GM12878 (cell line): Measurements from ENCODE around the gene SSC4D. TPM values are rescaled to one million over a fixed set of nuclear protein-coding genes. Genes with fewer than 3 reads are reported as not detected.

ENCODE experiments used
- ATAC-seq: fragments of 200-7000 bp; cut with Tn5 transposase; 3 replicates; pipeline ENCODE4 v1.9.1; 2020; ENCODE audit warnings: mild to moderate bottlenecking, moderate library complexity
- BruUV-seq: library from RNA; stranded (reverse); fragments of 400-500 nt; replicated peaks from 2 replicates; lab custom pipeline; 2021; lab: Mats Ljungman, UMichigan
- CTCF ChIA-PET: fragments of 300-600 bp; sonication (Branson Sonifier 250); formaldehyde crosslinking; extraction: SDS; loops from one replicate; lab custom pipeline; 2021; ENCODE audit warnings: inconsistent platforms; lab: Yijun Ruan, JAX
- POLR2A ChIA-PET: fragments of 350-600 bp; formaldehyde crosslinking; extraction: SDS; loops from one replicate; lab custom pipeline; 2021; ENCODE audit warnings: inconsistent platforms; lab: Charles Lee
- RAD21 ChIA-PET: fragments of 300-600 bp; sonication (Branson Sonifier 250); formaldehyde crosslinking; loops from one replicate; lab custom pipeline; 2023; ENCODE audit warnings: antibody characterized with exemption; ENCODE audit not compliant: unreplicated experiment; lab: Charles Lee
- SMC1A ChIA-PET: fragments of 300-600 bp; sonication (Branson Sonifier 250); formaldehyde crosslinking; loops from one replicate; lab custom pipeline; 2023; ENCODE audit not compliant: unreplicated experiment, uncharacterized antibody; lab: Charles Lee
- DNase-seq: peaks from one replicate; pipeline ENCODE4 v3.0.0-alpha.2; 2011; ENCODE audit warnings: low read depth, low spot score
- FAIRE-seq: peaks from 3 replicates; lab custom pipeline; 2011; peaks lifted over from hg19 to GRCh38; lab: Jason Lieb, UNC
- H2AFZ ChIP-seq: 2 replicates; pipeline ENCODE4 v1.6.0; 2011; ENCODE audit warnings: low read depth, low read length, control low read depth; ENCODE audit not compliant: control insufficient read depth
- H3K27ac ChIP-seq: 2 replicates; pipeline ENCODE4 v1.5.1; 2011; ENCODE audit warnings: control low read depth; ENCODE audit not compliant: control insufficient read depth, insufficient read depth
- H3K27me3 ChIP-seq, 2 experiments: replicated peaks in 1 of 2; 2 replicates each; pipeline versions ENCODE4 v1.6.0 to v1.6.1; 2011; ENCODE audit warnings: low read length in 1 of 2; ENCODE audit not compliant: control insufficient read depth in 2 of 2, insufficient read depth in 2 of 2
- H3K36me3 ChIP-seq, 2 experiments: 2 replicates each; pipeline ENCODE4 v1.5.1; 2011; ENCODE audit warnings: low read length in 1 of 2; ENCODE audit not compliant: control insufficient read depth in 2 of 2, insufficient read depth in 2 of 2
- H3K4me1 ChIP-seq: 2 replicates; pipeline ENCODE4 v1.6.1; 2011; ENCODE audit warnings: mild to moderate bottlenecking, low read length, moderate library complexity, mixed read lengths; ENCODE audit not compliant: control insufficient read depth, insufficient read depth
- H3K4me2 ChIP-seq: 2 replicates; pipeline ENCODE4 v1.6.0; 2011; ENCODE audit warnings: control low read depth; ENCODE audit not compliant: control insufficient read depth, insufficient read depth
- H3K4me3 ChIP-seq: fragments of 200-600 bp; sonication (generic); 2 replicates; pipeline ENCODE4 v1.5.1; 2016
- H3K79me2 ChIP-seq: 2 replicates; pipeline ENCODE4 v1.6.0; 2011; ENCODE audit warnings: low read length; ENCODE audit not compliant: control insufficient read depth, insufficient read depth
- H3K9ac ChIP-seq: 2 replicates; pipeline ENCODE4 v1.8.0; 2011; ENCODE audit warnings: low read length, control low read depth, mixed read lengths; ENCODE audit not compliant: control insufficient read depth, insufficient read depth
- H3K9me3 ChIP-seq: replicated peaks from 3 replicates; pipeline ENCODE4 v1.5.1; 2011; ENCODE audit warnings: mild to moderate bottlenecking, low read length; ENCODE audit not compliant: control insufficient read depth, insufficient read depth
- H4K20me1 ChIP-seq: 2 replicates; pipeline ENCODE4 v1.6.0; 2011; ENCODE audit not compliant: control insufficient read depth, insufficient read depth
- FOXM1 ChIP-seq: IDR thresholded peaks from 2 replicates; pipeline ENCODE4 v1.6.1; 2012; ENCODE audit warnings: low read depth, mild to moderate bottlenecking, inconsistent platforms, low read length, moderate library complexity
- MYB ChIP-seq: fragments of 150-350 bp; IDR thresholded peaks from 2 replicates; pipeline ENCODE4 v1.6.1; 2014; ENCODE audit warnings: mild to moderate bottlenecking, low read depth, low read length, borderline replicate concordance
- NFYB ChIP-seq: IDR thresholded peaks from 2 replicates; pipeline ENCODE4 v1.6.1; 2011; ENCODE audit warnings: low read depth, mild to moderate bottlenecking, low read length, improper control_type of control experiment, moderate library complexity; ENCODE audit not compliant: insufficient read depth
- POLR2A ChIP-seq: IDR thresholded peaks from 2 replicates; pipeline ENCODE4 v1.6.1; 2011; ENCODE audit warnings: low read depth, mild to moderate bottlenecking, low read length
- POLR2AphosphoS2 ChIP-seq: IDR thresholded peaks from 2 replicates; pipeline ENCODE4 v1.6.1; 2011; ENCODE audit warnings: low read depth, mild to moderate bottlenecking, low read length, improper control_type of control experiment, moderate library complexity
- RBBP5 ChIP-seq: fragments of 200-600 bp; sonication (generic); conservative IDR thresholded peaks from 2 replicates; pipeline ENCODE4 v1.6.1; 2016
- TBL1XR1 ChIP-seq: IDR thresholded peaks from 2 replicates; pipeline ENCODE4 v1.6.1; 2012; ENCODE audit warnings: low read depth, low read length, improper control_type of control experiment
- WGBS: methylation state at CpG from one replicate; pipeline ENCODE4 v1.1.6; 2016; ENCODE audit warnings: low lambda C conversion rate; ENCODE audit not compliant: insufficient replicate concordance, insufficient coverage; ENCODE audit errors: missing lambda C conversion rate; 5-methylcytosine and 5-hydroxymethylcytosine counted together
- in situ Hi-C: fragments of 300-500 bp; cut with MboI; formaldehyde crosslinking; loops from 9 replicates; pipeline ENCODE4 v1.14.3; 2018; ENCODE audit warnings: mixed read lengths
- intact Hi-C: fragments of 100-400 bp; cut with micrococcal nuclease; formaldehyde crosslinking; loops from one replicate; pipeline ENCODE4 v1.14.2; 2022; ENCODE audit not compliant: unreplicated experiment
- polyA plus RNA-seq, 11 experiments: library from polyadenylated mRNA; depleted of rRNA in 4 of 11; unstranded in 6 of 11; stranded (reverse) in 5 of 11; fragments of >200 nt; fragmentation: Nextera tagmentation in 4 of 11; fragmentation: Illumina TruSeq in 1 of 11; extraction: Ambion mirVana in 4 of 11; extraction: Trizol in 1 of 11; gene quantifications; 1 replicate in 1 of 11; 2 replicates in 10 of 11; pipeline versions ENCODE4 v1.2.1 to v1.2.3, GENCODE V29; 2011 to 2016; ENCODE audit warnings: inconsistent platforms in 2 of 11, missing spikeins in 2 of 11, low read depth in 1 of 11
- total RNA-seq, 4 experiments: library from RNA; depleted of rRNA in 3 of 4; stranded (reverse); fragments of >200 nt in 3 of 4; fragmentation: Illumina TruSeq in 1 of 4; extraction: Trizol in 1 of 4; gene quantifications; 2 replicates each; pipeline versions ENCODE4 v1.2.1 to v1.2.3, GENCODE V29; 2013 to 2021
- TF ChIP-seq, protein P1 (sequence below): fragments of 450-650 bp; IDR thresholded peaks from 2 replicates; pipeline ENCODE4 v1.6.1; 2017; ENCODE audit warnings: mild to moderate bottlenecking, moderate library complexity
- TF ChIP-seq, protein P2 (sequence below): fragments of 450-650 bp; conservative IDR thresholded peaks from 2 replicates; pipeline ENCODE4 v1.6.1; 2017; ENCODE audit warnings: mild to moderate bottlenecking, moderate library complexity
- TF ChIP-seq, protein P3 (sequence below): fragments of 450-650 bp; IDR thresholded peaks from 2 replicates; pipeline ENCODE4 v1.6.1; 2016; ENCODE audit warnings: mild to moderate bottlenecking

Gene SSC4D
- total and polyA plus RNA-seq, 10 of the 15 experiments (the other 5 are each of a cell fraction or from before 2014, with no cell fraction given), result 0.08 to 0.79 (median 0.25) TPM; not detected in 1

DNA sequence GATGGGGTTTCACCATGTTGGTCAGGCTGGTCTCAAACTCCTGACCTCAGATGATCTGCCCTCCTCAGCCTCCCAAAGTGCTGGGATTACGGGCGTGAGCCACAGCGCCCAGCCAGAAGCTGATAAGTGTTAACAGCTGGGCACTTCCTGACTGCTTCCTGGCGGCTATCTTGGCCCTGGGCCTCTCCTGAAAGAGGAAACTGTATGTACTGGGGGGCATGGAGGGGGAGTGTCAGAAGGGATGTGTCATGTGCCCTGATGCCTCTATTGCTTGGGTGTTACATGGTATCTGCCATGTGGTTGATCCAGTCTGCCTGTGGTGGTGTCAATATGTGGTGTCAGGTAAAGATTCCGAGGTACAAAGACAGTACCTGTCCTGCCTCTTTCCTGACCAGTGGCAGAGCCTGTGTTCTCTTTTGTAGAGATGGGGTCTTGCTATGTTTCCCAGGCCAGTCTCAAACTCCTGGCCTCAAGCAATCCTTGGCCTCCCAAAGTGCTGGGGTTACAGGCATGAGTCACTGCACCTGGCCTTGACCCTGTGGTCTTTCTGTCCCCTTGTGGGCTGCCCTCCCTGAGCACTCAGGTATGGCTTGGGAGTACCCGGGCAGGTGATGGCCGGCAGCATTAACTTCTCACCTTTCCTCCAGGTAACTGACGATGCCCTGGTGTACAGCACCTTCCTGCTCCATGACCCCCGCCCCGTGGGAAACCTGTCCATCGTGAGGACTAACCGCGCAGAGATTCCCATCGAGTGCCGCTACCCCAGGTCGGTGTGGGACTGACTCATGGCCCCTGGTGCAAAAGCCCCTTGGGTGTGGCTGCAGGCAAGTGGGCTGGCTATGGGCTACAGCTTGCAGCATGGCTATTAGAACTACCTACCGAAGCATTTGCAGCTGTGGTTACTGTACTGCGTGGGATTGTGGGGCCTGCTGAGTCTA, 19.6 kb upstream of the SSC4D start:
- no TSS peak for BruUV-seq
- no peak for FAIRE-seq
- intact Hi-C loops, result no loop called here

More for the DNA sequence above, 19.6 kb upstream of the SSC4D start:
- DNase-seq, result no peak
- H3K9me3 ChIP-seq, result no peaks in the 10 kb centered on the region
- ChIA-PET CTCF (interaction anchor here (0.6 kb wide), 1 partner anchor 156 kb away, joined by 3 read pairs; no protein-coding TSS in a partner anchor), POLR2A (no interaction called here), SMC1A (no interaction called here), RAD21 (no interaction called here)
- H3K4me3 ChIP-seq, result no peak overlapping the region
- H3K9ac ChIP-seq, result no peak overlapping the region
- WGBS, result 77% methylated on average over 18 of the region's 18 CpGs
- H3K36me3 ChIP-seq, result no peaks in the 10 kb centered on the region
- in situ Hi-C loops, result no loop called here
- H3K27me3 ChIP-seq, result no peaks in the 10 kb centered on the region
- TF ChIP-seq MYB (no peak), POLR2AphosphoS2 (no peak), FOXM1 (no peak), TBL1XR1 (no peak), RBBP5 (no peak), POLR2A (no peak), NFYB (no peak)
- TF ChIP-seq, protein P1, sequence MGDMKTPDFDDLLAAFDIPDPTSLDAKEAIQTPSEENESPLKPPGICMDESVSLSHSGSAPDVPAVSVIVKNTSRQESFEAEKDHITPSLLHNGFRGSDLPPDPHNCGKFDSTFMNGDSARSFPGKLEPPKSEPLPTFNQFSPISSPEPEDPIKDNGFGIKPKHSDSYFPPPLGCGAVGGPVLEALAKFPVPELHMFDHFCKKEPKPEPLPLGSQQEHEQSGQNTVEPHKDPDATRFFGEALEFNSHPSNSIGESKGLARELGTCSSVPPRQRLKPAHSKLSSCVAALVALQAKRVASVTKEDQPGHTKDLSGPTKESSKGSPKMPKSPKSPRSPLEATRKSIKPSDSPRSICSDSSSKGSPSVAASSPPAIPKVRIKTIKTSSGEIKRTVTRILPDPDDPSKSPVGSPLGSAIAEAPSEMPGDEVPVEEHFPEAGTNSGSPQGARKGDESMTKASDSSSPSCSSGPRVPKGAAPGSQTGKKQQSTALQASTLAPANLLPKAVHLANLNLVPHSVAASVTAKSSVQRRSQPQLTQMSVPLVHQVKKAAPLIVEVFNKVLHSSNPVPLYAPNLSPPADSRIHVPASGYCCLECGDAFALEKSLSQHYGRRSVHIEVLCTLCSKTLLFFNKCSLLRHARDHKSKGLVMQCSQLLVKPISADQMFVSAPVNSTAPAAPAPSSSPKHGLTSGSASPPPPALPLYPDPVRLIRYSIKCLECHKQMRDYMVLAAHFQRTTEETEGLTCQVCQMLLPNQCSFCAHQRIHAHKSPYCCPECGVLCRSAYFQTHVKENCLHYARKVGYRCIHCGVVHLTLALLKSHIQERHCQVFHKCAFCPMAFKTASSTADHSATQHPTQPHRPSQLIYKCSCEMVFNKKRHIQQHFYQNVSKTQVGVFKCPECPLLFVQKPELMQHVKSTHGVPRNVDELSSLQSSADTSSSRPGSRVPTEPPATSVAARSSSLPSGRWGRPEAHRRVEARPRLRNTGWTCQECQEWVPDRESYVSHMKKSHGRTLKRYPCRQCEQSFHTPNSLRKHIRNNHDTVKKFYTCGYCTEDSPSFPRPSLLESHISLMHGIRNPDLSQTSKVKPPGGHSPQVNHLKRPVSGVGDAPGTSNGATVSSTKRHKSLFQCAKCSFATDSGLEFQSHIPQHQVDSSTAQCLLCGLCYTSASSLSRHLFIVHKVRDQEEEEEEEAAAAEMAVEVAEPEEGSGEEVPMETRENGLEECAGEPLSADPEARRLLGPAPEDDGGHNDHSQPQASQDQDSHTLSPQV, result no peak
- TF ChIP-seq, protein P2, sequence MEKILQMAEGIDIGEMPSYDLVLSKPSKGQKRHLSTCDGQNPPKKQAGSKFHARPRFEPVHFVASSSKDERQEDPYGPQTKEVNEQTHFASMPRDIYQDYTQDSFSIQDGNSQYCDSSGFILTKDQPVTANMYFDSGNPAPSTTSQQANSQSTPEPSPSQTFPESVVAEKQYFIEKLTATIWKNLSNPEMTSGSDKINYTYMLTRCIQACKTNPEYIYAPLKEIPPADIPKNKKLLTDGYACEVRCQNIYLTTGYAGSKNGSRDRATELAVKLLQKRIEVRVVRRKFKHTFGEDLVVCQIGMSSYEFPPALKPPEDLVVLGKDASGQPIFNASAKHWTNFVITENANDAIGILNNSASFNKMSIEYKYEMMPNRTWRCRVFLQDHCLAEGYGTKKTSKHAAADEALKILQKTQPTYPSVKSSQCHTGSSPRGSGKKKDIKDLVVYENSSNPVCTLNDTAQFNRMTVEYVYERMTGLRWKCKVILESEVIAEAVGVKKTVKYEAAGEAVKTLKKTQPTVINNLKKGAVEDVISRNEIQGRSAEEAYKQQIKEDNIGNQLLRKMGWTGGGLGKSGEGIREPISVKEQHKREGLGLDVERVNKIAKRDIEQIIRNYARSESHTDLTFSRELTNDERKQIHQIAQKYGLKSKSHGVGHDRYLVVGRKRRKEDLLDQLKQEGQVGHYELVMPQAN, result no peak
- TF ChIP-seq, protein P3, sequence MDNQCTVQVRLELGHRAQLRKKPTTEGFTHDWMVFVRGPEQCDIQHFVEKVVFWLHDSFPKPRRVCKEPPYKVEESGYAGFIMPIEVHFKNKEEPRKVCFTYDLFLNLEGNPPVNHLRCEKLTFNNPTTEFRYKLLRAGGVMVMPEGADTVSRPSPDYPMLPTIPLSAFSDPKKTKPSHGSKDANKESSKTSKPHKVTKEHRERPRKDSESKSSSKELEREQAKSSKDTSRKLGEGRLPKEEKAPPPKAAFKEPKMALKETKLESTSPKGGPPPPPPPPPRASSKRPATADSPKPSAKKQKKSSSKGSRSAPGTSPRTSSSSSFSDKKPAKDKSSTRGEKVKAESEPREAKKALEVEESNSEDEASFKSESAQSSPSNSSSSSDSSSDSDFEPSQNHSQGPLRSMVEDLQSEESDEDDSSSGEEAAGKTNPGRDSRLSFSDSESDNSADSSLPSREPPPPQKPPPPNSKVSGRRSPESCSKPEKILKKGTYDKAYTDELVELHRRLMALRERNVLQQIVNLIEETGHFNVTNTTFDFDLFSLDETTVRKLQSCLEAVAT, result no peak
- H4K20me1 ChIP-seq, result no peaks in the 10 kb centered on the region
- H3K4me1 ChIP-seq, result peaks cover 10% of the 10 kb centered on the region
- no peak for ATAC-seq
- H3K79me2 ChIP-seq, result no peaks in the 10 kb centered on the region
- H3K27ac ChIP-seq, result no peak overlapping the region
- no peak overlapping the region for H2AFZ ChIP-seq
- no peak overlapping the region for H3K4me2 ChIP-seq
